Cardiac muscle cell (in vitro differentiated cells and primary cell): Measurements from ENCODE around the gene ORMDL3. TPM values are rescaled to one million over a fixed set of nuclear protein-coding genes. Genes with fewer than 3 reads are reported as not detected.
"Not testable (repeated sequence)": the region's sequence is repeated elsewhere in the genome, so short reads cannot be mapped to it uniquely, and the experiment has no call there.

Experiments used
- DNase-seq, 2 donors: peaks; one replicate each; pipeline versions ENCODE4 v3.0.0 to v3.0.0-alpha.2; 2010 to 2017; ENCODE audit warnings: low read depth in 1 of 2, low spot score in 1 of 2
- H3K27ac ChIP-seq: fragments of 200-600 bp; sonication (generic); 2 replicates; pipeline ENCODE4 v1.5.1; 2016
- H3K27me3 ChIP-seq: fragments of 200-600 bp; sonication (generic); 2 replicates; pipeline ENCODE4 v1.6.0; 2016; ENCODE audit warnings: control low read depth
- H3K36me3 ChIP-seq: fragments of 200-600 bp; sonication (generic); 2 replicates; pipeline ENCODE4 v1.5.1; 2016; ENCODE audit warnings: control low read depth
- H3K4me1 ChIP-seq: fragments of 200-600 bp; sonication (generic); 2 replicates; pipeline ENCODE4 v1.8.1; 2017; ENCODE audit warnings: low read depth, mild to moderate bottlenecking, mixed run types
- H3K4me3 ChIP-seq: fragments of 200-600 bp; sonication (generic); 2 replicates; pipeline ENCODE4 v1.5.1; 2016; ENCODE audit warnings: mild to moderate bottlenecking
- H3K9me3 ChIP-seq: fragments of 200-600 bp; sonication (generic); 2 replicates; pipeline ENCODE4 v1.5.1; 2017; ENCODE audit warnings: low read depth, mild to moderate bottlenecking, control low read depth
- CTCF ChIP-seq: IDR thresholded peaks from 2 replicates; pipeline ENCODE4 v1.5.1; 2012; ENCODE audit warnings: low read depth, mild to moderate bottlenecking, low read length
- polyA plus RNA-seq: library from polyadenylated mRNA; unstranded; fragments of >200 nt; fragmentation: Nextera tagmentation; extraction: Ambion mirVana; gene quantifications from 2 replicates; pipeline ENCODE4 v1.2.1, GENCODE V29; 2016
- total RNA-seq: library from RNA; depleted of rRNA; stranded (reverse); fragments of >200 nt; gene quantifications from 2 replicates; pipeline ENCODE4 v1.2.3, GENCODE V29; 2016

The ORMDL3 gene
- total and polyA plus RNA-seq, 2 experiments from 2014 or later = 24.3 to 49.4 TPM

- no peak overlapping the region for H3K27ac ChIP-seq
- H3K36me3 ChIP-seq = no peaks in the 10 kb centered on the region
- DNase-seq = no peak
- no peaks in the 10 kb centered on the region for H3K4me1 ChIP-seq
- no peak for TF ChIP-seq CTCF
- no peaks in the 10 kb centered on the region for H3K9me3 ChIP-seq
- no peak overlapping the region for H3K4me3 ChIP-seq
- H3K27me3 ChIP-seq = peaks cover 27% of the 10 kb centered on the region
Measured at GRCh38 chr17:39887078-39887477, 40.3 kb downstream of the ORMDL3 start.

GRCh38 chr17:39886102-39886501 is 41.3 kb downstream of the ORMDL3 start:
- not testable (repeated sequence) for H3K4me3 ChIP-seq, DNase-seq, H3K27ac ChIP-seq, H3K36me3 ChIP-seq, H3K9me3 ChIP-seq, H3K4me1 ChIP-seq
- peaks cover 19% of the 10 kb centered on the region for H3K27me3 ChIP-seq

- no peak overlapping the region for H3K27ac ChIP-seq
- H3K9me3 ChIP-seq = no peaks in the 10 kb centered on the region
- DNase-seq = peak in 1 of 2 donors; percentile 39
- no peak overlapping the region for H3K4me3 ChIP-seq
- TF ChIP-seq CTCF = peak; percentile 36
- peaks cover 15% of the 10 kb centered on the region for H3K27me3 ChIP-seq
- no peaks in the 10 kb centered on the region for H3K36me3 ChIP-seq
- no peaks in the 10 kb centered on the region for H3K4me1 ChIP-seq
Measured at GRCh38 chr17:39872751-39873150, 54.6 kb downstream of the ORMDL3 start.

- Histone ChIP-seq H3K36me3 (no peaks in the 10 kb centered on the region), H3K27me3 (peaks cover 10% of the 10 kb centered on the region), H3K4me3 (no peak overlapping the region), H3K9me3 (no peaks in the 10 kb centered on the region), H3K27ac (no peak overlapping the region), H3K4me1 (no peaks in the 10 kb centered on the region)
- no peak for DNase-seq
- no peak for TF ChIP-seq CTCF
Measured at GRCh38 chr17:39871801-39872200, 55.6 kb downstream of the ORMDL3 start.

Other genes with a start within 250 kb of the ORMDL3 start
- 22.5 and 34.2 TPM in 2 replicates for gene PGAP3, start 239.5 kb downstream of the ORMDL3 start, total RNA-seq
- 29.7 and 31.3 TPM in 2 replicates for gene PGAP3, start 239.5 kb downstream of the ORMDL3 start, polyA plus RNA-seq
- gene ERBB2, start 227.5 kb downstream of the ORMDL3 start, total RNA-seq = 293 and 310 TPM in 2 replicates
- 194 and 235 TPM in 2 replicates for gene ERBB2, start 227.5 kb downstream of the ORMDL3 start, polyA plus RNA-seq
- 31.6 and 64.3 TPM in 2 replicates for gene MIEN1, start 197.1 kb downstream of the ORMDL3 start, total RNA-seq
- gene MIEN1, start 197.1 kb downstream of the ORMDL3 start, polyA plus RNA-seq = 87.8 and 104 TPM in 2 replicates
- 1.9 and 6.6 TPM in 2 replicates for gene GRB7, start 189.7 kb downstream of the ORMDL3 start, total RNA-seq
- 1.8 and 5.6 TPM in 2 replicates for gene GRB7, start 189.7 kb downstream of the ORMDL3 start, polyA plus RNA-seq
- 0.04 TPM in 1 of 2 replicates, not detected in the other for gene IKZF3, start 63.3 kb downstream of the ORMDL3 start, total RNA-seq
- gene IKZF3, start 63.3 kb downstream of the ORMDL3 start, polyA plus RNA-seq = 0.02 TPM in 1 of 2 replicates, not detected in the other
- not detected in 2 replicates for gene ZPBP2, start 59.4 kb downstream of the ORMDL3 start, total RNA-seq
- gene ZPBP2, start 59.4 kb downstream of the ORMDL3 start, polyA plus RNA-seq = not detected in 2 replicates
- gene GSDMB, start 9.0 kb downstream of the ORMDL3 start, total RNA-seq = 12.6 and 17.3 TPM in 2 replicates
- 3.1 and 5.2 TPM in 2 replicates for gene GSDMB, start 9.0 kb downstream of the ORMDL3 start, polyA plus RNA-seq
- not detected in 2 replicates for gene LRRC3C, start 131 bp upstream of the ORMDL3 start, total RNA-seq
- gene LRRC3C, start 131 bp upstream of the ORMDL3 start, polyA plus RNA-seq = not detected in 2 replicates
- not detected in 2 replicates for gene GSDMA, start 35.4 kb upstream of the ORMDL3 start, total RNA-seq
- not detected in 2 replicates for gene GSDMA, start 35.4 kb upstream of the ORMDL3 start, polyA plus RNA-seq
- 154 and 161 TPM in 2 replicates for gene PSMD3, start 53.2 kb upstream of the ORMDL3 start, total RNA-seq
- gene PSMD3, start 53.2 kb upstream of the ORMDL3 start, polyA plus RNA-seq = 139 and 160 TPM in 2 replicates
- gene CSF3, start 87.8 kb upstream of the ORMDL3 start, total RNA-seq = not detected in 2 replicates
- not detected in 2 replicates for gene CSF3, start 87.8 kb upstream of the ORMDL3 start, polyA plus RNA-seq
- gene MED24, start 126.8 kb upstream of the ORMDL3 start, total RNA-seq = 116 and 125 TPM in 2 replicates
- gene MED24, start 126.8 kb upstream of the ORMDL3 start, polyA plus RNA-seq = 102 and 121 TPM in 2 replicates
- 78.1 and 87.0 TPM in 2 replicates for gene THRA, start 135.4 kb upstream of the ORMDL3 start, total RNA-seq
- 58.1 and 65.4 TPM in 2 replicates for gene THRA, start 135.4 kb upstream of the ORMDL3 start, polyA plus RNA-seq
- gene NR1D1, start 173.0 kb upstream of the ORMDL3 start, total RNA-seq = 1.2 and 3.7 TPM in 2 replicates
- 1.7 and 4.2 TPM in 2 replicates for gene NR1D1, start 173.0 kb upstream of the ORMDL3 start, polyA plus RNA-seq
- gene MSL1, start 194.4 kb upstream of the ORMDL3 start, total RNA-seq = 96.8 and 104 TPM in 2 replicates
- gene MSL1, start 194.4 kb upstream of the ORMDL3 start, polyA plus RNA-seq = 27.3 and 33.2 TPM in 2 replicates
- 32.5 and 49.9 TPM in 2 replicates for gene CASC3, start 212.9 kb upstream of the ORMDL3 start, total RNA-seq
- gene CASC3, start 212.9 kb upstream of the ORMDL3 start, polyA plus RNA-seq = 54.6 and 95.1 TPM in 2 replicates
- 7.1 and 12.2 TPM in 2 replicates for gene RAPGEFL1, start 249.9 kb upstream of the ORMDL3 start, total RNA-seq
- 10.1 and 10.6 TPM in 2 replicates for gene RAPGEFL1, start 249.9 kb upstream of the ORMDL3 start, polyA plus RNA-seq